ENCODE data around the gene TREM1.

- TF ChIP-seq ZNF274 (IDR thresholded peaks at IDR 0.05; ENCODE audit: low read depth, low read length): no peak
- no peak for TF ChIP-seq YY1 (IDR thresholded peaks at IDR 0.05; ENCODE audit: insufficient read depth, insufficient read length)
These were observed 53.8 kb downstream of the TREM1 start for GRCh38 chr6:41232667-41233066.
